NCI-H69 (cell line): ENCODE results near the gene CHN2.

Experiments used
- DNase-seq: peaks from one replicate; lab custom pipeline; 2025; lab: John Stamatoyannopoulos, UW

The CHN2 gene

DNA sequence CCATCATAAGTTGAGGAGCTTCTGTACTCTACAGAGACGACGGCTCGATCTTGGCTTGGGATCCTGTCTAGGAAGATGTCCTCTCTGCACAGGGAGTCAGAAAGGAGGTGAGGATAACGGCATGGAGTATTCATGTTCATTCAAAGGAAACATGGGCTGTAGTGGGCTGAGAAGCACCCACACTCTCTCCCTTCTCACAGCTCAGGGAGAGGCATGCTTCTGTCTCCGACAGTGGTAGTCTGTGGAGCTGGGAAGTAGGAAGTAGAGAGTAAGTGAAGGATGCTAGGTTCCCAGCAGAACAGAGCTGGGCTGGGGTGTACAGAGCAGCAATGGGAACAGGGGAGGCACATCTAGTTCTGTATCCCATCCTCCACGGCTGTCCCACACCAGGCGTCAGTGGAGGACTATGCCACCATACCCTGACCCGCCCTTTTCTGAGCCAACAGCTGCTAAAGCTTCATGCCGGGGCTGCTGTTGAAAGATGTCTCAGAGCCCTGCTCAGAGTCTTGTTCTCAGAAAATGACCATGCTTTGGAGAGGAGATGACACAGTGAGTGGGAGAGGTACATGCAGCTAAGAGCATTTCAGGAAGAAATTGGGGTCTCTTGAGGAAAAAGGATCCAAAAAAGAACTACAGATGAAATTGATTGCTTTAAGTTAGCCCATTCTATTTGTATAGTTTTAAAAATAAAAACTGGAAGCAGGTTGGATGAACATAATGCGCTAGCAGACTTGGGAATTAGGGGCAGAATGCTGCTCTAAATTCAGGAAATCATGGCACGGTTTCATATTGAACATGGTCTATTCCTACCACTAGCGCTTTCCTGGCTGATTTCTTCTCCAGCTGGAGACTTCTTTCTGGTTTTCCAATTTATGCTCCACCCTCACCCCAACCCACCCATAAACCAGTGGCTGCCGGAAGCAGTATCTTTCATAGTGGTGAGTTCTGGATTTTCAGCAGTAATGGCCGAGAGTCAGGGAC is 138.6 kb downstream of the CHN2 start:
- DNase-seq = peak; percentile 79

DNA sequence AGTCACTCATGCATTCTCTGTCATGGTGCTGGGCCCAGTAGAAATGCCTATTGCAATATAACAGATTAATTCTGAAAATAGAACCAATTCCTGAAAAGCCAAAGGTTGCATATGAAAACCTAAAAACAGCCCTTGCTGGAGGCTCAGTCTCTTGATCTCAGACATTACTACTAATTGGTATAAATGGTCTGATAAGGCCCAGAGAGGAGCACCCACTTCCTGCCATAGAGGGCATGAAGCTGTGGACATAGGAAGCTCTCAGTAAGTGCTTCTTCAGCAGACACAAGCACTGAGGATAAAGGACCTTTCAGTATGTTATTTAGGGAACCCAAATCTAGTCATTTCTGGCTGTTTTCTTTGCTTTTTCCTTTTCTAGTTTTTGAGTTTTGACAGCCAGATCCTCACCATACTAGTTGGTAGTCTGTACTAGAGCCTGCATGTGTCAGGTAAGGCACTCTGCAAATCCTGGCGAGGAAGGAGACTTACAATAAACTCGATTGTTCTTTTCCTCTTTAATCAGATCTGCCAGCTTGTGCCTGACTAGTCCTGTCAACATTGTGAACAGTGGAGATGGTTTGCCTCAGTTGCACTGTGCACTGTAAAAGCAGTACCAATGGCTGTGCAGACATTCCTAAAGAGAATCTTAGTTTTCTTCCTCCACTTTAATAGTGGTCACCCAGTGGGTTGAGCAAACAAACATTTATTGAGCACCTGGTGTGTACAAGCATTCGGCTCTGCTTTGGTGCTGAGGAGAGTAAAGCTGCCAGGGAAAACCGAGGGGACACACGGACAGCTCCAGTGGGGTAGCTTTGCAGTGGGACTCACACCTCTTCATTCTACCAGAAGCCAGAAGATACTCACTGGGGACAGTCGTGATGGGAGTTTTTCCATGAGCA is 140.9 kb downstream of the CHN2 start:
- DNase-seq = no peak

DNA sequence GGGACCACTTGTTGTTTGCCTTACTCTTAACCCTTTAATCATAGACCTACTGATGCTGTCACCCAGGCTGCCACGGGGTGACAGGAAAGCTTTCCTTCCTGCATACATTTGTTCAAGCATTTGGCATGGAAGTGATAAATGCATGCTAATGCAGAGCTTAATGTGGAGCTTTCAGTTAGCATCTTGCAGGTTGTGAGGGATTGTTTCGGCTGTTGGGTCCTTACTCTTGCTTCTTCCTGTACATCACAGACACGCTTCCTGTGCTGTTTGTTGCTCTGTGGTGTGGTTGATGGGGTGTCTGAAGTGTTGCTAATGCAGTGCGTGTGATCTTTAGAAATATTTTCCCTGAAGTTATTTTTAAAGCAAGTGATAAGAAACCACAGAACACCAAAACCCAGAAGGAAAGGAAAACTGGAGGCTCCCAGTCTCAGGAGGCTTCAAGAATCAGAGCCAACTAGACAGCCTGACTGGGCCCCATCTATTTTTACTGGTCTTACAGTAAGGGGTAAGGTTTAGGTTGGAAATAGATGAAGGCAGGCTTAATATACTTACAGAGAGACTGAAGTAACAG is 143.1 kb downstream of the CHN2 start:
- DNase-seq = no peak

DNA sequence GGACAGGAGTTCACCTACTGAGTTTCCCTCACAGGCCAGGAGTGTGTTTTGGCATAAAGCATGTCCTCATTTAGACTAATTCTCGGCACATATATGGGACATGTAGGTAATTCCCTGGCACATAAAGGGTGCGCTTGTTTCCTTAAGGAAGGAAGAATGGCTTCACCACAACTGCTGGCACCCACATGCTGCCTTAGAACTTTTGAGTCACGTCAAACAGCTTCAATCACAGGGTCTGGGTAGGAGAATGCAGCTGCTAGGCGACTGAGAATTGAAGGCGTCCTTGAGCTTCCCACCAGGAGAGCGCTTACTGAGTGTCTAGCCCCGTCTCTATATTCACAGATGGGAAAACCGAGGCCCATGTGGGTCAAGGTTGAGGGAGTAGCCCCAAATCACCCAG is 146.1 kb downstream of the CHN2 start:
- DNase-seq = no peak

DNA sequence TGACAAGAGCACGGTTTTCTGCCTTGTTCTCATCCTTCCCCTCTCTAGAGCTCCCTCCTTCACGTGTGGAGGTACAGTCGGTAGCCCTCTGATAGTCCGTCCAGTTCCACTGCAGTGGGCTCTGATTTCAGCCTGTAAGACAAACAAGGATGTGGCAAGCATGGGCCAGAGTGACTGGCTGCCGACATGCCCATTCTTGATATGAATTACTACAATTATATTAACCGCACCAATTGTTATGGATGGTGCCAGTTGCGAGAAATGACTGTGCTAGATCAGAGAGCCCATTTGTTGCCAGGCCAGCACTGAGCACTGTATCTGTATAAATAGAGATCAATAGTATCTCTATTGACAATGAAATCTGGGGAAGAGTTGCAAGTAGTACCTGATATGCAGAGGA is 146.6 kb downstream of the CHN2 start:
- peak; percentile 73 for DNase-seq

DNA sequence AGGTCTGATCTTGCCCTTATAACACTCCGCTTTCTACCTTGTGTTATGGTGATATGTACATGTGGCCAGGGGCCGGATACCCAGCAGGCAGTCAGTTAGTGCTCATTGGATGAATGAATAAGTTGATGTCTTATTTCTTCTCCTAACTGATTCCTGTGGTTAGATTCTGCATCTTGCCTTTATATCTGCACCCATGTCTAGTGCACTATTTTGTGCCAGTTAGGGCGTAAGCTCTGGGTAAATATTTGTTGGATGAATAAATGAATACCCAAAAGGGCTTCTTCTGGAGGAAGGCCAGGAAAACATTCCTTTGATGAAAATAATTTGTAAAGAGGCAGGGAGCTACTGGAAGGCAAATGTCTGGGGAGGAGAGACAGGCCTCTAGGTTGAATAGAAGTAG is 148.2 kb downstream of the CHN2 start:
- peak; percentile 82 for DNase-seq

DNA sequence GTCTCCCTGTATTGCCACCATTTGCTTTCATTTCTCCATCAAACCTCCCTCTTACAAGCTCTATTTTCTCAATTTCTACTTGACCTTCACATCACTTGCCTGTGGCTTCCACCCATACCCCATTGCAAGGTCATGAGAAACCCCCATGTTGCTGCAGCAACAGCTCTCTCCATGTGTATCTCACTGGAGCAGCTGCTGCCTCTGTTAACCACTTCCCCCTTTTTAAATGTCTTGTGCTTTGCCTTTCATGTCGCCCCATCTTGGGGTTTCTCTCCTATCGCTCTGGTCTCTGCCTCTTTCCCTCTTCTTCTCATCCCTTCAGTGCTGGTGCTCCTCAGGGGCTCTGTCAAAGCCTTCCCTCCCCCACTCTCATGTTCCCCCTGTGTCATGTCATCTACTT is 148.8 kb downstream of the CHN2 start:
- no peak for DNase-seq

DNA sequence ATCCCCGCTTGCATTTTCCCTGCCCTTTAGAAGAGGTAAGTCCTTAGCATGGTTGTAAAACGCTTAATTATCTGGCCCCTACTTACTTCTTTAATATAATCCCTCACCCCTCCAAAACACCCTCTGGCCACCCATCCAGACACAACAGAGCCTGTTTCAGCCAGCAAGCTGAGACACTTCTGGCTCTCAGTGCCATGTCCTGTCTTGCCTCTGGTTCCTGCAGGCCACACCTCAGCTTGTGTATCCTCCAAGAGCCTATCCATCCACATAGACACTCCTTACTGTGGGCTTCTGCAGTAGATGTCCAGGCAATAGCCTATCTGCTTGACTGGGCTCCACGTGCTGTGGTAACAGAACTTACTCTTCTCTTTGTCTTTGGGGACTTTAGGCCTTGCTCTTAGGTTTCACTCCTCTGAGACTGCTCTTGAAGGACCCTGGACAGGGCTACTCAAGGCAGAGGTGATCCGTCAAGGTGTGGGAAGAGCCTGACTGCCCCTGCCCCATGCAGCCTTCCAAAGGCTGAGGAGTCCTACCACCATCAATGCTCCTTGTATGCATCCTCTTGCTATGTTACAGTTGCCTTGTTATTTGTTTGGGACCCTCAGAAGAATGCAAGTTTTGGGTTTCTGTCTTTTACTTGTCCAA is 149.9 kb downstream of the CHN2 start:
- DNase-seq = no peak

DNA sequence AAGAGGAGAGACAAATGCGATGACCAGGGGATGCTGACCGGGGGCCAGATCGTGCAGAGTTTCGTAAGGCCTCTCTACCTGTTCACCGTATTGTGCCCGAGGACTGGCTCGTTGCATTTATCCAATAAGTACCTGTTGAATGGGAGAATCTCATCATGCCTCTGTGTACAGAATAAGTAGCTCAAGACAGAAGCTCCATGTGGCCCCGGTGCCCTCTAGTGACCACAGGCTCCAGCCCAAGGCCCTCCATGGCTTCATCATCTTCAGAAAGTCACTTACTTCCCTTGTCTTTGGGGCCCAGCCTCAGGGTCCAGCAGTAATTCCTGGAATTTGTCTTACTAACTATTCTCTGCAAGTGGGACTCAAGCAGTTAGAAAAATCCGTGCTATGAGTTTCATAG is 151.0 kb downstream of the CHN2 start:
- DNase-seq = peak; percentile 75

DNA sequence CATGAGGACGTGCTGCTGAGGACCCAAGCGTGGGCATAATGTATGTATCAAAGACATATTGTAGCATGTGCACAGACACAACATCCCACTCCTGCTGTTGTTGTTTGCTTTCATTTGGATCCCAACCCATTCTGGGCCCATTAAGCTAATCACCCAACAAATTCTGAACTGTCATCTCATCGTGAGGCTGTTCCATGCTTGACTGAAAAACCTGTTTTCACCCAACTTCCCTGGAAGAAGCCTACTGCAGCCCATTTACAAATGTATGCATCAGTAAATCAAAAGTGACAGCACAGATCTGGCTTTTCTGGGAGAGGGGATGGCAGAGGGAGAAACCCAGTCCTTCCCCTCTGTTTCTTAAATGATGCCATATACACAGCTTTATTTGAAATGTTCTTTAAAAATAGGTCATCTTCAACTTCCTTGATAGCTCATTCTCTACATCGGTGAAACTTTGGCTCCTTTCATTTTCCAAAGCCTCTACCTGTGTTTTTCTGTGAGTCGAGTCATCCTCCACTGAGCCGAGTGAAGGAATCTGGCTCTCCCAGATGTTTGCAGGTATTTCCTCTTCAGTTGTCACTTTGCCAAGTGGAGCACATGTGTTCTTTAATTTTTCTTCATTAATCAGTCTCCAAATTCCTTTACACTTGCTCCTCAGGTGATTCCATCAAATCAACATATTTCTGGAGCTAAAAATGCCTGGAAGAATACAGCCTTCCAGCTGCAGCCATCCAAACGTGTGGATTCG is 151.8 kb downstream of the CHN2 start:
- no peak for DNase-seq

DNA sequence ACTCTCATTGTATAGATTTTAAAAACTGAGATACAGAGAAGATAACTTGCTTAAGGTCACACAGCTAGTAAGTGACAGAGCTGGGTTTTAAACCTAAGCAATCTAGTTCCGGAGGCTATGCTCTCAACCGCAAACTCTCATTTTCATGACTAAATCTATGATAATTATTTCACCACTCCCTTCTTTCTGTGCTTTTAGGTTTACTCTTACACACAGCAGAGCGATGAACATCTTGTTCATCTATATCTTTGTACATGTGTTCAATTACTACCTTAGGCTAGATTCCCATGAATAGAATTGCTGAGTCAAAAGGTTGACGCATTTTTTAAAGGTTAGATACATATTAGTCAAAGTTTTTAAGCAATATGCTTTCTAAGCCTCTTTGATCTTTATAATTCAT is 154.8 kb downstream of the CHN2 start:
- no peak for DNase-seq

DNA sequence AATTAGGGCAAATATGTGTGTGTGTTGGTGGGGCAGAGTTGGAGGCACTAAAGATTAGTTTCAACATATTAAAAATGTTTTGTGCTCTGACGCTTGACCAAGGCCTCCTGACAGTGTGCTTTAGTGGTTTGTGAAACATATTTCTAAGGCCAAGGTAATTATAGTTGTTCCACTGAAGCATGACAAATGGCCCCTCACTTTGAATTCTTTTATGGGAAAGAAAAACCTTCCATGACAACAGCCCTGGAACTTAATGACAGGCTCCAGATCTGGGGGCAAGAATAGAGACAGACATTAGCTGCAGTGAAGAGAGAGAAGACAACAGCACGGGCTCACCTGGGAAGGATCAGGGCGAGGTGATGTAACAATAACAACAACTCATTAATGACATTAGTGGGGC is 155.8 kb downstream of the CHN2 start:
- peak; percentile 99 for DNase-seq

DNA sequence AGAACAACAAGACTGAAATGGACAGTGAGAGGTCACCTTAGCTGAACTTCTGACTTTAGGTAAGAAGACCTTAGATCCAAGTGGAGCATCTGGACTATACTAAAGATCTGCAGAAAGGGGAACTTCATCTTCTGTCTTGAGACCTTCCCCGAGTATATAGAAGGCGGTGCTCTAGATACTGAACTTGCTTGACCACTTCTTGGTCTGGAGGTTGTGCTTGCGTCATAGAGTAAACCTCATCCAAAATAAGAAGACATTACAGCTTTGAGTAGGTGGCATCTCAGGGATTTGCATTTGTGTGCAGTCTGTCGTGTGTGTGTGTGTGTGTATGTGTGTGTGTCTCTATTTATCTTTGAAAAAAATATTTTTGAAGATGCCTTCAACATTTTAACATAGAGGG is 157.5 kb downstream of the CHN2 start:
- no peak for DNase-seq

DNA sequence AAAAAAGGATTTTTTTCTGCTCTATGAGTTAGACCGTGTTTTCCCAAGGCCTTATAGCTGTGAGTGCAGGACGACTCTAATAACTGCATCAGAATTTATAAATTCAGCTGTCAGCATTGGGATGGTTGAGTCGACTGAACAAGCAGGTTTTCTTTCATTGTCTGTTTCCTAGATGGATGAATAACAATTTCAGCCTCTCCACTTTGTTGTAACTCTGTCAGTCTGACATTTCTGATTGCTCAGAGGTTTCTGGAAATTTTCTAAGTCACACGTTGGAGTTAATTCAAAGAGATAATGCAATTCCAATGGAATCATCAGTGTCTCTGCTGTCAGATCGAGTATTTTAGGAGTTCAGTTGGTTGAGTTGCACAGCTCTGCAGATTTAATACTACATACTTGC is 159.2 kb downstream of the CHN2 start:
- no peak for DNase-seq

DNA sequence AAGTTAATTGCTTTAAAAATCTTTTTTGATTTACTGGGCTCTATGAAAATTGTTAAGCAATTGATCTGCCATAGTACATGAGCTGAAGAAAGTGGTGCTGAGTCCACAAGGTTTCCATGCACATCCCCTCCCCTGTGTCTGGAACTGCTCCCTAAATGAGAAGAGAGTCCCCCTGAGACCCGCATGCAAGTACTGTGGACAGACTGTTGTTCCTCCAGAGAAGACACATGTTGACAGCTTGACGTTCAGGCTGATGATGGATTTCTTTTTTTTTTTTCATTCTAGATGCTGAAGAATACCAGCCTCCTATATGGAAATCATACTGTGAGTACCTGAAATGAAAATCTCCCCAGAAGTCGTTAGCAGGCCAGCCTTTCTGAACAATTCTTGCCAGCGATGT is 159.8 kb downstream of the CHN2 start:
- DNase-seq = peak; percentile 98

DNA sequence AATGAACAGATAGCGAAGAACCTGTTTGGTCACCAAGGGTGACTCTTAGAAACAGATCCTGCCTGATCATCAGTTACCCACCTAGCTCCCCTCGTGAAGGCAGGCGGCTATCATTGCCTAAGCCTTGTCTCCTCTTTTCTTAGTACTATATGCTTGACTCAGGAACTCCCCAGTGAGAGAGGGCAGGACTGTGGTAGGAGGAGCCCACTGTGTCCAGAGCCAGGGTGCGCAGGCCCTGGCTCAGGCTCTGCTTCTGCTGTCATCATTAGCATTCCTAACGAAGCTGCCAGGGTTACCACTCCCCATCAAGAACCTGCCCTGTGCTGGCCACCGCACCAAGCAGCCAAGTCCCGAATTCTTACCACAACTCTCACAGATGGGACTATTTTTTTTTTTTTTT is 160.8 kb downstream of the CHN2 start:
- no peak for DNase-seq

DNA sequence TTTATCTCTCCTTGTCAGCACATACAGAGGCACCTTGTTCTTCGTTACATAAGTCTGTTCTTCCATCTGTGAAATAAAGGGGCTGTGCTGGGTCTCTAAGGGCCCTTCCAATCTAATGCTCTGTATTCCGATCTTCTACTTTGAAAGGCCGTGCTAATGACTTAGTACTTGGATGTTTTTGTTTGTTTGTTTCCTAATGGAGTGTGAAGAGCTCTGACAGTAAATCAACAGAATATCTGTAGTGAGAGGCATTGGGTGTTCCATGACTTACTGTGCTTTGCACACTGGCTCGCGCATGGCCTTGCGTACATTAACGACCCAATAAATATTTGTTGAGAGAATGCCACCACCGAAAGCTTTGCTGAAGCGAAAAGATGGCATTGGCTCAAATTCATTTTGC is 162.1 kb downstream of the CHN2 start:
- DNase-seq = no peak

DNA sequence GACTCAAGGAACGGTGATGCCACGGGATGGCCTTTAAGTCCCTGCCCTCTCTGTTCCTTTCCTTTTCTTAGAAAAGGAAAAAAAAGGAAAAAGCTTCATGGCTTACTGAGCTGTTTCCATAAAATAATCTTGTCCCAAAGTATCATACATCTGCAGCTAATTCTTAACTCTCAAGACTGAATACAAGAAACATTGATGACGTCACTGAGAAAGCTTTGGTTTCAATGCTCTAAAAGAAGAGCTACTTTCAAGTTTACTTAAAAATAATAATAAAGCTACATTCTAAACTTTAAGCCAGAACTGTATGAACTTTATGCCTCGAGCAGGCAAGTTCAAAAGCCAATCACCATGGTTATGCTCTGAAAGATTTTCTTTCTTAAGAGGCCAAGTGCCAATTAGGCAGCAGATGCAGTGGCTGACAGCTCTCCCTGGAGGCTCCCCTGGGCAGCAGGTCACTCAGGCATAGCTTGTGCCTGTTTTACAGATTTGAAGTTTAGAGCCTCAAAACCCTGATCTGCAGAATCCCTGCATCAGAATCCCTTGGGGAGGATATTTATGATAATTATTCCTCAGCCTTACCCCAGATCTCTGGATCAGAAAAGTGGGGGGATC is 165.0 kb downstream of the CHN2 start:
- peak; percentile 74 for DNase-seq

DNA sequence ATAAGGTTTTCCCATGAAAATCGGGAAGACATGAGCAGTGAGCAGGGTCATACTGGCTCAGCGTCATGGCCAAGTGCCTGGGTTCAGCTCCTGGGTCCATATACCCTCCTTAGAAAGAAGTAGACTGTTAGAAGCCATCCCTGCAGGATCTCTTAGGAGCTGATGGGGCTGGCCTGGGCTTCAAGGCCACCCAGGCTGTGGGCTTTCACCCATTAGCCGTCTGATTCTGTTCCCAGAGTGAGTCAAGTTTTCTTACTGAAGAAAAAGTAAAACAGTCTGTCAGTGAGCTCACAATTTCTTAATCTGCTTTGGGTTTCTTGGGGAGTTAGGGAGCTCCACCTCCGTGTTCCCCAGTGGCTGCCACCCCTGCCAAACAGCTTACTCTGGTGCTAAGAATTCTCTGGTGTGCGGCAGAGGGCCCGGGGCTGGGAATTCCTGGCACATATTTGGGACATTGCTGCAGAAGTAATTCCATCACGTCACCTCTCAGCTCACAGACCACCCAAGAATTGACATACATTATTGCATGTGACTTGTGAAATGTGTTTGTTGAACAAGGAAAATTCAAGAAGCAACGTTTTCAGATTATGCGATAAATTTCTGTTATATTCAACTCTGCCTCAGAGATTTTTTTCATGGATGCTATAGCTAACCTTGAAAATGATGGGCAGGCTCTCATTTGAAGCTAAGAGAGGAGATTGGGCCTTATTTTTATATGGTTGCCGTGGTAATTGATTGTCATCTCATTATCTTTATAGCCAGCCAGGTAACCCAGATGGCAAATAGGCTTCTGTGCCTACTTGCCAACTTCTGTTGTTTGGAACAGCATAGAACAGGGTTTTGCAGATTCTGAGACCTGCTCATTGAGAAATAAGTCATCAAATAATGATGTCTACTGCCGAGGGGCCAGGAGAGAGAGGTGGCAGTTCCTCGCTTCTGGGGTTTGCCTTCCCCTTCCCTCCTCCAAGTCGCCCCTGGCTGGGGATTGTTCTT is 166.4 kb downstream of the CHN2 start:
- peak; percentile 82 for DNase-seq

DNA sequence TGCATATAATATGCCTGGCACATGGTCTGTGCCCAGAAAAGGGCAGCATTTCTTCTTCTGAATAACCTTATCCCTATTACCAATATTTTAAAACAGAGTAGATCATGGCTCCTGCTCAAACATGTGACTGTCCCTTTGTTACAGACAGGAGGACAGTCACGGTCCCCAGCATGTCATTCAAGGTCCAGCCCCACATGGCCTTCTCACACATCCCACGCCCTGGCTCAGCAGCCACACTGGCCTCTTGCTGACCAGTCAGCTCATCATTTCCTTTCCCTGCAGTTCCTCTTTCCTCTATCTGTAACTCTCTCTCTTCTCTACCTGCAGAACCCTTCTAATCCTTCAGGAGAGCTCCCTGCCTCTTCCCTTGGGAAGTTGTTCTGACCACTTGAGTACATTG is 167.8 kb downstream of the CHN2 start:
- DNase-seq = no peak
